GM21390 (cell line): ENCODE measurements around the gene CRNKL1.
A peak's percentile ranks its signal among the peaks of the same experiment; 100 is the strongest.

ENCODE experiments used
- ATAC-seq: cut with Tn5 transposase; IDR thresholded peaks from one replicate; pipeline ENCODE4 v1.9.1; 2021; ENCODE audit not compliant: unreplicated experiment

Gene CRNKL1

DNA sequence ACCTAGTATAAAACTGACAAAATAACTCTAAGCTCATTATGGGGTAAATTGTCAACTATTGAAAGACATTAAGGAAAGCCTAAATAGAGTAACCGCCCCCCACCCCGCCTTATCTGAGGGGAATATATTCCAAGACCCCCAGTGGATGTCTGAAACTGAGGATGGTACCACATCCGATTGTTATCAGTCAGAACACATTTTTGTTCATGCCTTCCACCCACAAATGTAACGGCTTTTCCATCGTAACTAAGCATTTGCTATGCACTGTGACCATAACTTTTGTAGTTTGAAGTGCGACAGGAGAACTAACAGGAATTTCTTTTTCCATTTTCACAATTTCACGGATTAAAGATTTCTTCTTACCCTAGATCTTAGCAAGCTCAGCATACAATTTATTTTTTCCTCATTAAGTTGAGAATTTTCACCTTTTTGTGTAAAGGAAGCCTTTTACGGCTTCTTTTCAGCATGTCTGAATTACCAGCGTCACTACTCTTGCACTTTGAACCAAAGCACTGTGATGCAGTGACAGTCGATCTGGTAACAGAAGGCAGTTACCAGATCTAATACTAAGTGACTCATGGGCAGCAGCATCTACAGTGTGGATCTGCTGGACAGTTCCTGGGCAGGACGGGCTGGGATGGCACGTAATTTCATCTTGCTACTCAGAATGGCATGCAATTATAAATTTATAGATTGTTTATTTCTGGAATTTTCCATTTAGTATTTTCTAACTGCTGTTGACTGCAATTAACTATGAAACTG, 11.9 kb upstream of the CRNKL1 start:
- ATAC-seq = no peak

DNA sequence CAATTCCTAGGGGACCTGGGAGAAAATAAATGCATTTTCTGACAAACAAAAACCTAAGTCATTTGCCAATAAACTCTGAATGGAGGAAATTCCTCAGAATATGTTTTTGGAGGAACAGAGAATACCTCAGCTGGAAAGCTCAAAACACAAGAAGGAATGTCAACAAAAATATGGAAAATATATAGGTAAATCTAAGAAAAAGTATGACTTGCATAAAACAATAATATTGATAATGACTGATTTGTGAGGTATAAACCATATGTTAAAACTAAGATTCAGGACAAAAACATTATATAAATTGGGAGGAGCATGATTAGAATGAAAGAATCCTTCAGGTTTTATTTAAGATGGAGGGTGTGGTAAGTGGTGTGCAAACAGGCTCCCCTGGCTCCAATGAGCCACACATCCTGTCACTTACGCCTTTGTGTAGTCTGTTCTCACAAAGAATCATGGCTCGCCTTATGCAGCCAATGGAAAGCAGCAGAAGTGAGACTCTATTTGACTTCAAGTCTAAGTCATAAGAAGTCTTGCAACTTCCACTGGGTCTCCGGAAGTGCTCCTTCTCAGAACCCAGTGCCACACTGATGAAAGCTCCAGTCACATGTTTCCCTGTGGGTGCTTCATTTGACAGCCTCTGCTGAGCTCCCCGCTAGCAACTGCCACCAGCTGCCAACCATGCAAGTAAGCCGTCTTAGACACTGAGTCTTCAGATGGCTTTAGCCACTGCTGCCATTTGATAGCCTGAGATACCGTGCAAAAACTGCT, 8.2 kb upstream of the CRNKL1 start:
- ATAC-seq = no peak

- ATAC-seq = peak; percentile 3
Observed at GRCh38 chr20:20051767-20052073, 546 bp downstream of the CRNKL1 start.

DNA sequence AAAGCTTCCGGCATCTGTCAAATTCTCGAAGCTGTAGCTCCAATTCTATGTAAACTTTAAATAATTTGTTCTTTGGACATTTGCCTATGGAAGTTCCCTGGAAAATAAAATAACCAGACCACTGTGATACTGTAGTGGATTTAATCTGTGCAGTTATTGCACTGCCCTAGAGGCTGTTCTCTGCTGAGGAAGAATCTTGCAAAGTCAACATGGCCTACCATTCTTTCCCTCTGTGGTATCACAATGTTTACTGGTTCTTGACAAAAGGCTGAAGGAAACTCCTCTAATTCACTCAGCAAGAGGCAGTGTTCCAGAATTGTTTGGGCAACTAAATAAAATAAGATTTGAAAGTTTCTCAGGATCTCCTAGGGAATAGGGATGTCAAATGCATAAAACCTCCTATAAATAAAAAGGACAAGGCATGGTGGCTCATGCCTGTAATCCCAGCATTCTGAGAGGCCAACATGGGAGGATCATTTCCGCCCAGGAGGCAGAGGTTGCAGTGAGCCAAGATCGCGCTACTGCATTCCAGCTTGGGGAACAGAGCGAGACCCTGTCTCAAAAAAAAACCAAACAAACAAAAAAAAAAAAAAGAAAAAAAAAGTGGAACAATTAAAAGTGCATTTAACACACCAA, 12.4 kb downstream of the CRNKL1 start:
- ATAC-seq = no peak

DNA sequence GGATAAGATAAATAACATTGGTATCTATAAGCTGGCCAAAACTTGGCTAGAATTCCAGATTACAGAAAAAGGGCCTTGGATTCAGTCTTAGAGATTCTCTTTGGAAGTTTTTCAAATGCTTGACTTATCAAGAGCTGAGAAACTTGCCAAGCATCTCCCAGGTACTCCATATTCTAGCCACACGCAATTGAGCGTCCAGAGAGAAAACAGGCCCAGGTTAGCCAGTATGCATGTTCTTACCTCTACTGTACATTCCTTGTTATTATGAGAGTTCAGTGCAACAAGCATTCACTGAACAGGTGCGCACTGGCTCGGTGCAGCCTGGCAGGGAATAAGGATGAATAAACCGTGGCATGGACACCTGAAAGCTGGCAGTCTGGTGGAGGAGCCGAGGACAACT, 13.7 kb downstream of the CRNKL1 start:
- no peak for ATAC-seq

DNA sequence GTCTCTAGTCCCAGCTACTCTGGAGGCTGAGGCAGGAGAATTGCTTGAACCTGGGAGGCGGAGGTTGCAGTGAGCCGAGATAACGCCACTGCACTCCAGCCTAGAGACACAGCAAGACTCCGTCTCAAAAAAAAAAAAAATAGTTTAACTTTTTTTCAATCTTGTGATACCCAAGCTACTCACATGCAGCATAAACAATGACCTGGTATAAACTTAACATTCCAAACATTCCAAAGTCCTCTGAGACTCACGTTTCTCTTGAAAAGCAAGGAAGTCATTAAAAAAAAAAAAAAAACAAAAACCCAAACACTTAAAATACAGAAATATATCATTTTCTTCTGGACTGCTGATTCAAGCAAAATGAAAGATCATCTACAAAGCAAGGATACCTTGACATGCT, 14.3 kb downstream of the CRNKL1 start:
- ATAC-seq = no peak

GRCh38 chr20:20036756-20037155, 15.5 kb downstream of the CRNKL1 start:
- ATAC-seq = no peak

DNA sequence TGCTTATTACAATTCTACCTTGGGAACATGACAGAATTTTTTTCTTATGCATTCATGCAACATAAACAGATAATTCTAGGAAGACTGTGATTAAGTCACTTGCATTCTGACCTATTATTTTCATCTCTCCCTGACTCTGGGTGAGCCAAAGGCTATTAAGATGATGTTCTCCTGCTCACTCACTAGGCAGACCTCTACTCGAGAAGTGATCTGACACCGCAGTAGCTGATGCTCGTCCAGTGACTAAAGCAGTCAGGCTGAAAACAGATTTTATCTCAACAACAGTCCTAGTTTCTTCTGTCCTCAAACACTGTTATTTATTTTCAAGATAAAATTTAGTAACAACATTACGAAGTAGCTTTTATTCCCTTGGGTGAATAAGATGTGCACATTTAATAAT, 17.8 kb downstream of the CRNKL1 start:
- no peak for ATAC-seq

DNA sequence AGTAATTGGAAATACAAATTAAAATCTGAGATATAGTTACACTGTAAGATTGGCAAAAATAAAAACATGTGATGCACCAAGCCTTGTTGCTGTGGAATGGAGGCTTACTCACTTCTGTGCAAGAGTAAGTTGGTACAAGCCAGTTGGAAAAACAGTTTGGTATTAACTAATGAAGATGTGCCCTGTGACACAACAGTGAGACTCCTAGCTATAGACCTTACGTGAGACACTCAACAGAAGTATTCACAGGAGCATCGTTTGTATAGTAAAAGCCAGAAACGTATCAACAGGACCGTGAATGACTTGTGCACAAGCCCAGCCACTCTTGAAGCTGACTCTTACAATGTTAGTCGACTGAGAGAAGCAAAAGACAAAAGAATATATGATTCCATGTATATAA, 20.5 kb downstream of the CRNKL1 start:
- no peak for ATAC-seq

DNA sequence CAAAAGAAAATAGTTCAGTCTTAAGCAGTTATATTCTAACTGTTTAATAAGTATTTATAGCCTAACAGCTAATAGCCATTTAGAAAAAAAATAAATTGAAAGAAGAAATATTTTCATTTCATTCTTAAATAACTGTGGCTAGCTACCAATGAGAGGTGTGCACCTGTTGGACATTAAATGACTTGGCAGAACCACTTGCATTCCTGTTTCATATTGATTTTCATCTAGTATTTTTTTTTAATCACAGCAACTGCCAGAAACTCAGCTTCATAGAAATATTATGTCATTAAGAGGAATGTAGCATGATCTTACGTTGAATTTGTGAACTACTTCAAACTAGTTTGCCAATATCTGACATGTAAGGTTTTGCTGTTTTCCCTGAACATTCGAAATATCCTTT, 25.0 kb downstream of the CRNKL1 start:
- ATAC-seq = no peak

DNA sequence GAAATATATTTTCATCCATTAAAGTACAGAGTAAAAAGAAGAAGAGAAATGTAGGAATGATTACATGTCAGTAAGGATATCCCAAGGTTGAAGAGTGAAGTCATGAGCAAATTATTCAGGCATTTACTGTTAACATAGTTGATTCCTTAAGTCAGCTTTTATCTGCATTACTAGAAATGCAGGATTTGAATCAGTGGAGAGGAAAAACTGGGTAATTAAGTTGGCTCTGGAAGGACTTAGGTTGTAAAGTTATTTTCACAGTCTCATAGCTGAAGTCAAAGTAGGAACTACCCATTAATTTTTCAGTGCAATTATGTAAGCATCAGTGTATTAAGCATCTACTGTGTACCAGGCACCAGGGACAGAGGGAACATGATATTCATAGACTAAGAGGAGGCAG, 27.3 kb downstream of the CRNKL1 start:
- no peak for ATAC-seq

DNA sequence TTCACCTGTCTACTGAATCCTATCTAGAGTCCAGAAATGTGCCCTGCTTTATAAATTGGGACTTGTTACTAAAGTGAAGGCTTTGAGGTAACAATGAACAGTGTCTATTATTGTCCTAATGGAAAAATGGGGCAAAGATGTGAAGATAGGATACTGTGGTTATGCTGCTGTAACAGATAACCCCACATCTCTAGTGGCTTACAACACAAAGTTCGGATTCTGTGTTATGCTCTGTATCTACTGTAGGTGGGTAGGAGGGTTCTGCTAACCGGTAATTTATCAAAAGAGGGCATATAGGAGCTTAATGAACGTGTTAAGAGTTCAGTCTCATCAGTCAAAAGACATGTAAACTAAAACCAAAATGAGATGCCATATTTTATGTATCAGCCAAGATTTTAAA, 28.9 kb downstream of the CRNKL1 start:
- ATAC-seq = no peak

- ATAC-seq = peak; percentile 81
Observed at GRCh38 chr20:20022498-20022897, 29.8 kb downstream of the CRNKL1 start.

GRCh38 chr20:20021835-20022234, 30.4 kb downstream of the CRNKL1 start:
- no peak for ATAC-seq

DNA sequence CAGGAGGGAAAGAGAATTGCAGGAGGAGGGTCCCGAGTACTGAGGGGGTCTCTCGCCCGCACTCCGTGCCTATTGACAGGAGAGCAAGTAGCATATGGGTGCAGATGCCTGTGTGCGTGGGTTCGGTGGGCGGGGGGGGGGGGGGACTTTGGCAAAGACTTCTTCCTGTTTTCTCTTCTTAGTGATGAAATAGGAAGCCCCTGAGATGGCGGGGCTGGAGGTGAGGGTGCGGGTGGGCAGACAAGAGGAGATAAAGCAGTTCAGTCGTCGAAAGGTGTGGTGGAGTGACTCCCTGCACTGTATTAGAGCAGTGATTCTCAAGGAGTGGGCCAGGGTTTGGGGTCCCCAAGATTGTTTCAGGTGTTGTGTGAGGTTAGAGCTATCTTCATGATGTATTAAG, 31.4 kb downstream of the CRNKL1 start:
- no peak for ATAC-seq

GRCh38 chr20:20019123-20019522, 33.1 kb downstream of the CRNKL1 start:
- no peak for ATAC-seq

- ATAC-seq = no peak
Observed at GRCh38 chr20:20018366-20018765, 33.9 kb downstream of the CRNKL1 start.

GRCh38 chr20:20017844-20018185, 34.5 kb downstream of the CRNKL1 start:
- peak; percentile 3 for ATAC-seq

DNA sequence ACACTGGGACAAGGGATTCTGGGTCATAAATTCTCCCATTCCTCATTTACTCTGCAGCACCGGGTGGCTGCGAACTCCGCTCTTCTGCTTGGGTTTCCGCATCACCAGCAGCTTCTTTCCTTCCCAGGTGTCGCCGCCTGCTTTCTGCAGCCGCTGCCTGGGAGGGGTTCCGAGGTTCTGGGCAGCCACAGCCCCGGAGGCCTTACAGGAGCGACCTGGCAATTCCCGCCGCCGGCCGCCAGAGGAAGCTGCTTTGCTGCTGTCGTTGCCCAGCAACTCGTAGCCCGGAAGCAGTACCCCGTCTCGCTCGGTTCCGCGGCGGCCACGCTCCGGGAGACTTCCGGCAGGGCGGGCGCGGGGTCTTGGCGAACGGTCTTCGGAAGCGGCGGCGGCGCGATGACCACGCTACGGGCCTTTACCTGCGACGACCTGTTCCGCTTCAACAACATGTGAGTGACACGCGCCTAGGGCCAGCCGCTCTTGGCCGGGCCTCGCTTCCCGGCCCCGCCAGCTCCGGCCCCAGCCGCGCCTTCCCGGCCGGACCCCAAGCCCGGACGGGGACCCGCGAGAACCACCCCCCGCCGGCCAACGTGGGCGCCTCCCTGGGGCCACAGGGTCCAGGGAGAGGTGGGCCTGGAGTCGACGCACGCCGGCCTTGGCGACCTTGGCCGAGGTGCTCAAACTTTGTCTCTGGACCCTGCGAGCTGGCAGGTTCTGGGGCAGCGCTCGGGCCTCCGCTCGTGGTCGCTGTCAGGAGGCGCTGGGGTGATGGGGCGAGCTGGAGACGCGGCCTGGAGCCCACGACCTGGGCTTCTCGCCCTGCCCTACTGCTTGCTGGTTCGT, 35.0 kb downstream of the CRNKL1 start, which contains the start of gene NAA20:
TSS of gene NAA20 (plus strand) at position 362 of the 843 bp plus-strand sequence. CDS start at position 397, 35 bp downstream.
- peak; percentile 99 for ATAC-seq

DNA sequence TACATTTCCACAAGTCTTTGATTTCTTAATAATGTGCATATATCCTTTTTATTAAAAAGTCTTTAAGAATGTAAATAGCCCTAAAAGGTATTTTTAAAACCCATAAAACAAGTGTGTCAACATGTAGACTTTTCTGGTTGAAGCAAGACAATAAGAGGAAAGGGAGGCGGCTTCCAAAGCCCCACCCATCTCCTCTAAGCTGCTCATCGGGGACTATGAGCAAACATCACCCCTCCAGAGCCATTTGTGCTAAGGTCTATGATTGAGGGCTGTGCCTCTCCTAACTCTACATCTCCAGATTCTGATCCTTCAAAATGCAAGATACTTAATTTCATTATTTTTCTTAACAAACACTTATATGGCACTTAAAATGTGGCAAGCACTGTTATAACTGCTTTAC, 37.6 kb downstream of the CRNKL1 start:
- ATAC-seq = no peak

DNA sequence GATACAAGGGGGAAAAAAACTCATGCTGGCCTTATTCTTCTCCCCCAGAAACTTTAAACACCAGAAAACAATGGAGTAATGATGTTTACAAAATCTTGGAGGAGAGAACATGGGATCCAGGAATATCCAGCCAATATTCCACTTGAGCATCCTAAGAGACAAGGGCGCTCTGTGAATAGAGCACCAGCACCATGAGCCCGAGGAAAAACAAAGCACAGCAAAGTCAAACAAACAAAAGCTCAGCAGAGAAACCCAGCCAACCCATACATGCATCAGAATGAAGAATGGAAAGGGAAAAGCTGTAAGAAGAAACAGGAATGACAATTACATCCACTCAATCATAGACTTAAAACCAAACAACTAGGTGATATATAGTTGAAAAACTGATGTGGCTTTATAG, 39.7 kb downstream of the CRNKL1 start:
- ATAC-seq = no peak
